IMR-90 (cell line): ENCODE measurements around the gene ISG20. TPM values are rescaled to one million over a fixed set of nuclear protein-coding genes. Genes with fewer than 3 reads are reported as not detected.

Experiments
- ATAC-seq: fragments of 200-7000 bp; cut with Tn5 transposase; 2 replicates; pipeline ENCODE4 v1.9.1; 2020; ENCODE audit warnings: low read depth, mild to moderate bottlenecking, moderate library complexity
- BruUV-seq: library from RNA; stranded (reverse); fragments of 400-500 nt; replicated peaks from 2 replicates; lab custom pipeline; 2021; lab: Mats Ljungman, UMichigan
- CTCF ChIA-PET: fragments of 300-600 bp; formaldehyde crosslinking; extraction: SDS; loops from one replicate; lab custom pipeline; 2021; ENCODE audit warnings: antibody characterized with exemption; lab: Yijun Ruan, JAX
- POLR2A ChIA-PET: fragments of 300-600 bp; sonication (Branson Sonifier 250); formaldehyde crosslinking; loops from one replicate; lab custom pipeline; 2022; ENCODE audit warnings: antibody characterized with exemption; ENCODE audit not compliant: unreplicated experiment; lab: Charles Lee
- DNase-seq: peaks from one replicate; pipeline ENCODE4 v3.0.0; 2013
- H2AFZ ChIP-seq: replicated peaks from 2 replicates; pipeline ENCODE3; 2013; ENCODE audit warnings: low read length, mild to moderate bottlenecking; ENCODE audit not compliant: poor library complexity
- H2AK5ac ChIP-seq: 2 replicates; pipeline ENCODE4 v1.6.1; 2013; ENCODE audit warnings: low read depth, low read length, inconsistent platforms
- H2AK9ac ChIP-seq: replicated peaks from 2 replicates; pipeline ENCODE3; 2013; ENCODE audit warnings: mild to moderate bottlenecking, low read depth, low read length, moderate library complexity; ENCODE audit not compliant: poor library complexity
- H2BK120ac ChIP-seq: 2 replicates; pipeline ENCODE4 v1.6.1; 2013; ENCODE audit warnings: low read depth, low read length, inconsistent platforms
- H2BK15ac ChIP-seq: 3 replicates; pipeline ENCODE4 v1.6.1; 2013; ENCODE audit warnings: low read depth, low read length, inconsistent platforms
- H2BK20ac ChIP-seq: 2 replicates; pipeline ENCODE4 v1.6.1; 2013; ENCODE audit warnings: low read depth, mild to moderate bottlenecking, inconsistent platforms, low read length, moderate library complexity
- H2BK5ac ChIP-seq: 2 replicates; pipeline ENCODE4 v1.6.1; 2013; ENCODE audit warnings: mild to moderate bottlenecking, low read depth, low read length, inconsistent platforms; ENCODE audit not compliant: poor library complexity, severe bottlenecking
- H3K14ac ChIP-seq: replicated peaks from 2 replicates; pipeline ENCODE4 v1.6.1; 2013; ENCODE audit warnings: low read depth, low read length, inconsistent platforms
- H3K18ac ChIP-seq: 2 replicates; pipeline ENCODE4 v1.6.1; 2013; ENCODE audit warnings: low read depth, low read length, control low read depth
- H3K23ac ChIP-seq: 2 replicates; pipeline ENCODE4 v1.6.1; 2013; ENCODE audit warnings: low read depth, low read length, inconsistent platforms
- H3K27ac ChIP-seq: 2 replicates; pipeline ENCODE4 v1.5.1; 2013; ENCODE audit warnings: mild to moderate bottlenecking, control low read depth, low read length; ENCODE audit not compliant: insufficient read depth
- H3K27me3 ChIP-seq: 2 replicates; pipeline ENCODE4 v1.6.1; 2013; ENCODE audit warnings: low read length; ENCODE audit not compliant: control insufficient read depth, insufficient read depth
- H3K36me3 ChIP-seq: 2 replicates; pipeline ENCODE4 v1.6.1; 2013; ENCODE audit warnings: low read length, mixed read lengths; ENCODE audit not compliant: control insufficient read depth, insufficient read depth
- H3K4ac ChIP-seq: 2 replicates; pipeline ENCODE4 v1.6.1; 2013; ENCODE audit warnings: low read depth, low read length, inconsistent platforms
- H3K4me1 ChIP-seq: 2 replicates; pipeline ENCODE4 v1.6.1; 2013; ENCODE audit warnings: low read length, mixed read lengths; ENCODE audit not compliant: control insufficient read depth, insufficient read depth
- H3K4me2 ChIP-seq: 2 replicates; pipeline ENCODE4 v1.6.1; 2013; ENCODE audit warnings: low read depth, mild to moderate bottlenecking, control low read depth, low read length, moderate library complexity
- H3K4me3 ChIP-seq: 2 replicates; pipeline ENCODE4 v1.5.1; 2013; ENCODE audit warnings: low read depth, mild to moderate bottlenecking, control low read depth, low read length, moderate library complexity; ENCODE audit not compliant: insufficient read depth
- H3K56ac ChIP-seq: 2 replicates; pipeline ENCODE4 v1.6.1; 2013; ENCODE audit warnings: low read length, inconsistent platforms; ENCODE audit not compliant: insufficient read depth; ENCODE audit errors: extremely low read depth
- H3K79me1 ChIP-seq, 2 experiments: 2 replicates each; pipeline ENCODE4 v1.6.1; 2013; ENCODE audit warnings: low read length in 2 of 2, inconsistent platforms in 1 of 2, low read depth in 1 of 2
- H3K9ac ChIP-seq: 2 replicates; pipeline ENCODE4 v1.6.1; 2013; ENCODE audit warnings: low read depth, low read length, control low read depth
- H3K9me1 ChIP-seq: 2 replicates; pipeline ENCODE4 v1.6.1; 2013; ENCODE audit warnings: low read length, inconsistent platforms; ENCODE audit not compliant: insufficient read depth
- H3K9me3 ChIP-seq: 2 replicates; pipeline ENCODE4 v1.6.1; 2013; ENCODE audit warnings: low read length; ENCODE audit not compliant: control insufficient read depth, insufficient read depth
- H4K20me1 ChIP-seq: 2 replicates; pipeline ENCODE4 v1.6.1; 2013; ENCODE audit warnings: low read length, inconsistent platforms; ENCODE audit not compliant: insufficient read depth
- H4K5ac ChIP-seq: 2 replicates; pipeline ENCODE4 v1.6.1; 2013; ENCODE audit warnings: mild to moderate bottlenecking, low read depth, low read length, control low read depth
- H4K8ac ChIP-seq, 2 experiments: 2 replicates each; pipeline ENCODE4 v1.6.1; 2013; ENCODE audit warnings: low read depth in 2 of 2, low read length in 2 of 2, control low read depth in 1 of 2, inconsistent platforms in 1 of 2
- H4K91ac ChIP-seq: 2 replicates; pipeline ENCODE4 v1.6.1; 2013; ENCODE audit warnings: low read depth, low read length, inconsistent platforms; ENCODE audit not compliant: insufficient read depth
- BHLHE40 ChIP-seq: fragments of 150-350 bp; IDR thresholded peaks from 2 replicates; pipeline ENCODE4 v1.6.1; 2016; ENCODE audit warnings: mild to moderate bottlenecking, low read depth, low read length
- CEBPB ChIP-seq: IDR thresholded peaks from 2 replicates; pipeline ENCODE4 v1.6.1; 2012; ENCODE audit warnings: low read depth, low read length, improper control_type of control experiment
- WGBS, 2 experiments: methylation state at CpG; one replicate each; pipeline versions ENCODE4 v1.1.5 to v1.1.7; 2013; ENCODE audit warnings: missing lambda C conversion rate in 2 of 2; ENCODE audit not compliant: insufficient read length in 1 of 2; ENCODE audit errors: extremely low coverage in 2 of 2; 5-methylcytosine and 5-hydroxymethylcytosine counted together
- dilution Hi-C: fragments of 300-500 bp; cut with HindIII; formaldehyde crosslinking; loops from one replicate; pipeline ENCODE4 v1.14.3; 2018; ENCODE audit warnings: low sequenced_read_pairs; ENCODE audit not compliant: unreplicated experiment
- in situ Hi-C: fragments of 300-500 bp; cut with MboI; formaldehyde crosslinking; loops from 3 replicates; pipeline ENCODE4 v1.14.3; 2019; ENCODE audit warnings: low sequenced_read_pairs, inconsistent platforms, mixed read lengths
- intact Hi-C: fragments of 100-400 bp; cut with micrococcal nuclease; formaldehyde crosslinking; loops from 2 replicates; pipeline ENCODE4 v1.10.0; 2022
- polyA plus RNA-seq, 3 experiments: library from polyadenylated mRNA; depleted of rRNA; stranded (reverse); fragments of >200 nt; gene quantifications; 2 replicates each; pipeline ENCODE4 v1.2.3, GENCODE V29; 2012; ENCODE audit warnings: low replicate concordance in 1 of 3
- total RNA-seq: library from RNA; depleted of rRNA; stranded (reverse); fragments of >200 nt; gene quantifications from 2 replicates; pipeline ENCODE4 v1.2.3, GENCODE V29; 2012

ISG20 gene
- total and polyA plus RNA-seq, 2 of the 4 experiments (the other 2 are of a cell fraction): 0.72 to 1.2 TPM

GRCh38 chr15:88702983-88703382 is 64.2 kb downstream of the ISG20 start:
- Histone ChIP-seq H3K14ac (no peak overlapping the region), H3K18ac (no peak overlapping the region), H2BK120ac (no peak overlapping the region), H4K5ac (no peak overlapping the region), H4K91ac (no peak overlapping the region), H3K23ac (no peak overlapping the region), H3K27me3 (peaks cover 26% of the 10 kb centered on the region), H2BK5ac (no peak overlapping the region), H3K4me1 (peaks cover 2% of the 10 kb centered on the region; the same call in 1 of the 2 replicates), H3K4me2 (no peak overlapping the region), H3K27ac (no peak overlapping the region), H3K9me1 (no peaks in the 10 kb centered on the region), H2AFZ (no peak overlapping the region), H2BK20ac (no peak overlapping the region), H3K36me3 (no peaks in the 10 kb centered on the region), H2BK15ac (no peak overlapping the region), H3K56ac (no peak overlapping the region), H2AK9ac (no peak overlapping the region), H3K9me3 (no peaks in the 10 kb centered on the region), H3K79me1 (no peaks in the 10 kb centered on the region), H2AK5ac (no peak overlapping the region), H3K4me3 (no peak overlapping the region), H3K9ac (no peak overlapping the region), H4K8ac (no peak overlapping the region), H3K4ac (no peak overlapping the region), H4K20me1 (no peaks in the 10 kb centered on the region)
- ATAC-seq (no peak), DNase-seq (peak; percentile 16)
- intact Hi-C loops: no loop called here
- no CpG with 5 or more reads among the region's 5 CpGs for WGBS, 2 experiments
- no peak for TF ChIP-seq BHLHE40
- TF ChIP-seq CEBPB: peak; percentile 76
- no TSS peak for BruUV-seq
- dilution Hi-C loops: no loop called here
- POLR2A ChIA-PET: no interaction called here
- CTCF ChIA-PET: interaction anchor here (0.7 kb wide), 1 partner anchor 18 kb away, joined by 3 read pairs; no protein-coding TSS in a partner anchor
- in situ Hi-C loops: no loop called here
